ENCODE measurements around the gene SLC37A4.

- TF ChIP-seq ZNF251 (CRISPR knock-in tag; IDR thresholded peaks at IDR 0.05) (no peak), DMTF1 (CRISPR knock-in tag; IDR thresholded peaks at IDR 0.05) (no peak), EZH2 (conservative IDR thresholded peaks at IDR 0.05; ENCODE audit: low read depth, low read length) (no peak), POLR2AphosphoS5 (IDR thresholded peaks at IDR 0.05; ENCODE audit: low read depth, low read length) (no peak), ATF7 (IDR thresholded peaks at IDR 0.05) (no peak), ATF7 (CRISPR knock-in tag; IDR thresholded peaks at IDR 0.05) (no peak)
These were observed 18.4 kb upstream of the SLC37A4 start for GRCh38 chr11:119049081-119049480.

All from HepG2 (cell line).